Transverse colon (tissue), 4 donors: ENCODE results near the gene MYCBP2. TPM values are rescaled to one million over a fixed set of nuclear protein-coding genes. Genes with fewer than 3 reads are reported as not detected.
A peak's percentile ranks its signal among the peaks of the same experiment; 100 is the strongest.

ENCODE experiments used
- DNase-seq: peaks from one replicate; pipeline ENCODE4 v3.0.0-alpha.2; 2019
- H3K27ac ChIP-seq, 4 donors: fragments of 200-600 bp; sonication (generic); 2 replicates each; pipeline ENCODE4 v1.5.1; 2016 to 2018; ENCODE audit warnings: inconsistent platforms in 4 of 4
- H3K27me3 ChIP-seq: fragments of 200-600 bp; sonication (generic); 2 replicates; pipeline ENCODE4 v1.5.1; 2017; ENCODE audit warnings: inconsistent platforms
- H3K36me3 ChIP-seq, 4 donors: fragments of 200-600 bp; sonication (generic); 2 replicates each; pipeline ENCODE4 v1.5.1; 2017 to 2019; ENCODE audit warnings: inconsistent platforms in 4 of 4
- H3K4me1 ChIP-seq, 4 donors: fragments of 200-600 bp; sonication (generic); 2 replicates each; pipeline ENCODE4 v1.5.1; 2017 to 2020; ENCODE audit warnings: inconsistent platforms in 4 of 4
- H3K4me3 ChIP-seq, 4 donors: fragments of 200-600 bp; sonication (generic); 1 replicate in 1 of 4; 2 replicates in 3 of 4; pipeline versions ENCODE4 v1.5.1 to v1.6.1; 2017 to 2019; ENCODE audit warnings: inconsistent platforms in 4 of 4
- H3K9me3 ChIP-seq, 2 donors: fragments of 200-600 bp; sonication (generic); 2 replicates each; pipeline ENCODE4 v1.5.1; 2017 to 2019; ENCODE audit warnings: inconsistent platforms in 2 of 2
- EP300 ChIP-seq: sonication (generic); formaldehyde crosslinking; IDR thresholded peaks from one replicate; pipeline ENCODE4 v1.6.1; 2017; ENCODE audit warnings: antibody characterized with exemption, low read depth
- POLR2A ChIP-seq: fragments of 450-650 bp; IDR thresholded peaks from one replicate; pipeline ENCODE4 v1.6.1; 2016; ENCODE audit warnings: antibody characterized with exemption, mild to moderate bottlenecking, moderate library complexity
- POLR2AphosphoS5 ChIP-seq, 3 donors: sonication (generic); formaldehyde crosslinking; IDR thresholded peaks; one replicate each; pipeline ENCODE4 v1.6.1; 2016; ENCODE audit warnings: antibody characterized with exemption in 3 of 3
- WGBS, 2 donors: methylation state at CpG; one replicate each; pipeline ENCODE4 v1.1.5; 2018; ENCODE audit warnings: low coverage in 1 of 2; 5-methylcytosine and 5-hydroxymethylcytosine counted together
- in situ Hi-C, 4 donors: fragments of 200-750 bp; cut with MboI; loops; one replicate each; pipeline versions ENCODE4 v1.15.0 to v1.15.1; 2017; ENCODE audit warnings: low sequenced_read_pairs in 3 of 4, low pct_ligation_motif_present in 1 of 4, low pct_unique_long_range_greater_than_20kb in 1 of 4
- intact Hi-C: fragments of 100-400 bp; cut with DNase I; formaldehyde crosslinking; loops from one replicate; pipeline ENCODE4 v1.15.1; 2023; ENCODE audit warnings: low total_unique reads
- total RNA-seq, 4 donors: library from RNA; depleted of rRNA; stranded (reverse); fragments of >200 nt; gene quantifications; one replicate each; pipeline ENCODE4 v1.1.0, GENCODE V29; 2016
- TF ChIP-seq, protein P1 (sequence below), 5 experiments: fragments of 200-600 bp in 3 of 5; fragments of 450-650 bp in 2 of 5; sonication (generic) in 3 of 5; IDR thresholded peaks; 1 replicate in 2 of 5; 2 replicates in 3 of 5; pipeline ENCODE4 v1.5.1; 2016 to 2017; ENCODE audit warnings: antibody characterized with exemption in 5 of 5, inconsistent platforms in 3 of 5, mild to moderate bottlenecking in 2 of 5, moderate library complexity in 1 of 5

The MYCBP2 gene
- total RNA-seq, 4 donors from 2014 or later = 41.0 to 95.0 (median 48.3) TPM

GRCh38 chr13:77345150-77345780 lies 18.4 kb upstream of the MYCBP2 start:
- in situ Hi-C loops (no loop called here), intact Hi-C loops (no loop called here)
- Histone ChIP-seq H3K27ac (no peak overlapping the region), H3K36me3 (no peaks in the 10 kb centered on the region), H3K4me1 (no peaks in the 10 kb centered on the region), H3K27me3 (no peaks in the 10 kb centered on the region), H3K4me3 (no peak overlapping the region), H3K9me3 (no peaks in the 10 kb centered on the region)
- WGBS, 2 donors = 56 to 66% methylated on average over 2 of the region's 2 CpGs
- TF ChIP-seq POLR2AphosphoS5 (IDR thresholded peaks at IDR 0.05) (no peak), POLR2A (no peak), EP300 (no peak)
- TF ChIP-seq, protein P1, sequence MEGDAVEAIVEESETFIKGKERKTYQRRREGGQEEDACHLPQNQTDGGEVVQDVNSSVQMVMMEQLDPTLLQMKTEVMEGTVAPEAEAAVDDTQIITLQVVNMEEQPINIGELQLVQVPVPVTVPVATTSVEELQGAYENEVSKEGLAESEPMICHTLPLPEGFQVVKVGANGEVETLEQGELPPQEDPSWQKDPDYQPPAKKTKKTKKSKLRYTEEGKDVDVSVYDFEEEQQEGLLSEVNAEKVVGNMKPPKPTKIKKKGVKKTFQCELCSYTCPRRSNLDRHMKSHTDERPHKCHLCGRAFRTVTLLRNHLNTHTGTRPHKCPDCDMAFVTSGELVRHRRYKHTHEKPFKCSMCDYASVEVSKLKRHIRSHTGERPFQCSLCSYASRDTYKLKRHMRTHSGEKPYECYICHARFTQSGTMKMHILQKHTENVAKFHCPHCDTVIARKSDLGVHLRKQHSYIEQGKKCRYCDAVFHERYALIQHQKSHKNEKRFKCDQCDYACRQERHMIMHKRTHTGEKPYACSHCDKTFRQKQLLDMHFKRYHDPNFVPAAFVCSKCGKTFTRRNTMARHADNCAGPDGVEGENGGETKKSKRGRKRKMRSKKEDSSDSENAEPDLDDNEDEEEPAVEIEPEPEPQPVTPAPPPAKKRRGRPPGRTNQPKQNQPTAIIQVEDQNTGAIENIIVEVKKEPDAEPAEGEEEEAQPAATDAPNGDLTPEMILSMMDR (IDR thresholded peaks at IDR 0.05) = no peak
- no peak for DNase-seq

DNA sequence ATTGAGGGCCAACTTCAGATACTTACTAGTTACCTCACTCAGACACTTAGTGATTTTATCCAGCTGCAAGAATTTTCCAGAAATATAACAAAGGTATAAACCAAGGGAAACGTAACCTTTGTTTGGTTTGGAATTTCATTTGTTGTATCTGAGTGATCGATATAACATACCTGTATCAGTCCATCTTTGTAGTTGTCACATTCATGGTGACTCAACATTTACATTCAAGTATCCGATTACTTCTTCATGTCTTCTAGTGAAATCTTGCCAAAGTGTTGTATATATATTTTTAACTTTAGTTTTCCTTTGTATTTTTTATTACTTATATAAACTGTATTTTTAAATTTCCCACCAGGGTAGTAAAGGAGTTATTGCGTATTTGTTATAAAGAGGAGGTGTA lies 16.9 kb upstream of the MYCBP2 start:
- no peaks in the 10 kb centered on the region for H3K27me3 ChIP-seq
- no peak for DNase-seq
- no peak overlapping the region for H3K4me3 ChIP-seq
- H3K9me3 ChIP-seq = no peaks in the 10 kb centered on the region
- 93 to 98% methylated on average over 4 of the region's 4 CpGs for WGBS, 2 donors
- intact Hi-C loops = no loop called here
- TF ChIP-seq EP300 = no peak
- TF ChIP-seq, protein P1 (IDR thresholded peaks at IDR 0.05) = no peak
- TF ChIP-seq POLR2A = no peak
- TF ChIP-seq POLR2AphosphoS5 (IDR thresholded peaks at IDR 0.05) = no peak
- H3K4me1 ChIP-seq = no peaks in the 10 kb centered on the region
- in situ Hi-C loops = no loop called here
- H3K36me3 ChIP-seq = no peaks in the 10 kb centered on the region
- no peak overlapping the region for H3K27ac ChIP-seq

GRCh38 chr13:77339408-77339807 lies 12.5 kb upstream of the MYCBP2 start:
- 55 to 72% methylated on average over 2 of the region's 2 CpGs for WGBS, 2 donors

GRCh38 chr13:77338961-77339401 lies 12.1 kb upstream of the MYCBP2 start:
- Histone ChIP-seq H3K4me1 (no peaks in the 10 kb centered on the region), H3K9me3 (no peaks in the 10 kb centered on the region), H3K4me3 (no peak overlapping the region), H3K27ac (peak overlapping the region in 2 of 4 donors; percentile 10 to 57), H3K27me3 (no peaks in the 10 kb centered on the region), H3K36me3 (no peaks in the 10 kb centered on the region)
- no peak for DNase-seq
- TF ChIP-seq POLR2A (no peak), EP300 (no peak), POLR2AphosphoS5 (IDR thresholded peaks at IDR 0.05) (no peak)
- TF ChIP-seq, protein P1 (IDR thresholded peaks at IDR 0.05) = no peak
- in situ Hi-C loops (no loop called here), intact Hi-C loops (no loop called here)
- 63% methylated on average over 6 of the region's 6 CpGs; no CpG with 5 or more reads in 1 of the 2 donors for WGBS, 2 donors

More at GRCh38 chr13:77339408-77339807, 12.5 kb upstream of the MYCBP2 start:
- Histone ChIP-seq H3K27me3 (no peaks in the 10 kb centered on the region), H3K4me3 (no peak overlapping the region), H3K4me1 (no peaks in the 10 kb centered on the region), H3K9me3 (no peaks in the 10 kb centered on the region), H3K27ac (peak overlapping the region in 2 of 4 donors; percentile 10 to 57), H3K36me3 (no peaks in the 10 kb centered on the region)
- intact Hi-C loops (no loop called here), in situ Hi-C loops (no loop called here)
- TF ChIP-seq POLR2A (no peak), POLR2AphosphoS5 (IDR thresholded peaks at IDR 0.05) (no peak), EP300 (no peak)
- TF ChIP-seq, protein P1 (IDR thresholded peaks at IDR 0.05) = no peak
- DNase-seq = no peak
